ENCODE measurements around the gene KIF1C.

The KIF1C gene

DNA sequence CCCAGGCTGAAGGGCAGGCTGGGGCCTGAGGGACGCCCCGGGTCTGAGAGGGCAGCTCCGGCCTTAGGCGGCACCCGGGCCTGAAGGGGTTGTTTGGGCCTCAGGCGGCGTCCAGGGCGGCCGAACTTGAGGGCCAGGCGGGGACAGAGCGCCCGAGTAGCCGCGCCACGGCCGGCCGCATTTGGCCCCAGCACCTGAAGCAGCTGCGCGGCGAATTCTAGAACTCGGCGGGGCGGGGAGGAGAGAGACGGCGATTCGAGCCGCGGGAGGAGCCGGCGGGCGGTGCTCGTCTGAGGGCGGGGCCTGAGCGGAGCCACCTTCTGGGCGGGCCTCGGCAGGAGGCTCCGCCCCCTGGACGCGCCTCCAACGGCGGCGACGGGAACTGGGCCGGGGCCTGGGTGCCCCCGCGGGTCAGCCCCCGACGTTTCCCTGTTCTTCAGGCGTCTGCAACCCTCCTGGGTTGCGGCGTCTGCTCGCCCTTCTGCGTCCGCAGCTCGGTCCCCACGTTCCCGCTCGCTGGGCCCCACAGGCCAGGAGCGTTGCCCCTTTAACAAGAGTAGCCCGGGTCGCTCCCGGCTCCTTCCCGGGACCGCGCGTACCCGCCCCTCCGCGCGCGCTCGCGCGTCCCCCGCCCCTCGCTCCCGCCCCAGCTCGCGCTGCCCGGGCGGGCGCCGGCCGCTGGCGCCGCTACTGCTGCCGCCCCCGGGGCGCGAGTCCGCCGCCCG is at the start of gene KIF1C, which contains the start of gene INCA1:
Gene KIF1C, plus strand, starts transcription at position 649 of the 725 bp plus-strand sequence. CDS start 2,297 bp downstream, outside the sequence.
Gene INCA1, minus strand, starts transcription at position 221 of the 725 bp plus-strand sequence. CDS start 3,085 bp downstream, outside the sequence.
- no peaks in the 10 kb centered on the region for H3K27me3 ChIP-seq (ENCODE audit: control insufficient read depth in 5 of 5, insufficient read depth in 4 of 5, low read length in 5 of 5)
- H3K36me3 ChIP-seq (ENCODE audit: control insufficient read depth in 5 of 5, insufficient read depth in 5 of 5, low read length in 5 of 5), result peaks cover 0 to 19% (median 15%) of the 10 kb centered on the region in 5 donors
- peaks cover 8 to 34% (median 33%) of the 10 kb centered on the region in 5 donors for H3K4me1 ChIP-seq (ENCODE audit: control insufficient read depth in 5 of 5, insufficient read depth in 5 of 5, low read length in 5 of 5)
- H3K27ac ChIP-seq (ENCODE audit: low read depth, low read length), result peak within 1 kb of the TSS; percentile 76
- peak within 1 kb of the TSS; percentile 79 to 96 (median 93) for H3K4me3 ChIP-seq (ENCODE audit: low read depth in 1 of 5, low read length in 5 of 5)
- no peaks in the 10 kb centered on the region for H3K9me3 ChIP-seq (ENCODE audit: control insufficient read depth in 5 of 5, low read length in 5 of 5)
- peak within 1 kb of the TSS; percentile 68 to 95 (median 92) for H3K9ac ChIP-seq (ENCODE audit: low read length in 5 of 5)

DNA sequence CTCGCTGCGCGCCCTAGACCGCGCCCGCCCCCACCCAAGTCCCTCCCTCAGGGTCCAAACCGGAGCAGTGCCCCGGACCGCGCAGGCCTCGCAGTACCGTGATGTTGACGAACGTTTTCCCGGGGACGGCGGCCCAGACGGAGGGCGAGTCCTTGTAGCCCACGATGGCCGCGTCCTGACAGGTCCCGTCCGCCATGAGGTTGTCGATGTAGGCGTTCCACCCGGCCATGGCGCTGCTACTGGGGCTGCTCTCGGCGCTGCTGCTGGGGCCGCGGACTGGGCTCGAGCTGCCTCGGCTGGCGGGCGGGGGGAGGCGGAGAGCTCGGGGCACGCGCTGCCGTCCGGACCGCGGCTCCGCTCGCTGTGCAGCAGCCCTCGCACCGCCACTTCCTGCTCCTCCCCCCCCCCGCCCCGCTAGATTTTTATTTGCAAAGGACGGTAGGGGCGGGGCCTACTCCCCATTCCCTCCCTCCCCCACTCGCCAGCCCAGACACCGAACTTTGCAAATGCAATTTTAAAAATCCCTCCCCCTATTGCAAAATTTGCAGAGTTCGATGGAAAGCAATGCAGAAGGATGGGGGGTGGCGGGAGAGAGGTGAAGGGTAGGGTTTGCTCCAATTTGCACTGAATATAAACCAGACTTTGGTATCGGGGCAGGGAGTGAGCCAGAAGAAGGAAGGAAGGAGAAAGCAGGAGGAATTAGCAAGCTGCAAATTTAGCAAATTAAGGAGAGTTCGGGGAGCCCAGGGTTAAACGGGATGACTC is 49.4 kb upstream of the KIF1C start, which contains the start of gene PFN1:
Gene PFN1, minus strand, starts transcription at position 365 of the 765 bp plus-strand sequence. Its CDS starts 136 bp downstream, at position 229.
- Histone ChIP-seq H3K36me3 (ENCODE audit: control insufficient read depth in 5 of 5, insufficient read depth in 5 of 5, low read length in 5 of 5) (peaks cover 0 to 33% (median 29%) of the 10 kb centered on the region in 5 donors), H3K4me1 (ENCODE audit: control insufficient read depth in 5 of 5, insufficient read depth in 5 of 5, low read length in 5 of 5) (peaks cover 3 to 53% (median 47%) of the 10 kb centered on the region in 5 donors), H3K4me3 (ENCODE audit: low read depth in 1 of 5, low read length in 5 of 5) (peak within 1 kb of the TSS; percentile 79 to 99 (median 89)), H3K9me3 (ENCODE audit: control insufficient read depth in 5 of 5, low read length in 5 of 5) (no peaks in the 10 kb centered on the region), H3K9ac (ENCODE audit: low read length in 5 of 5) (peak within 1 kb of the TSS; percentile 16 to 98 (median 94)), H3K27me3 (ENCODE audit: control insufficient read depth in 5 of 5, insufficient read depth in 4 of 5, low read length in 5 of 5) (no peaks in the 10 kb centered on the region), H3K27ac (ENCODE audit: low read depth, low read length) (peak within 1 kb of the TSS; percentile 96)

DNA sequence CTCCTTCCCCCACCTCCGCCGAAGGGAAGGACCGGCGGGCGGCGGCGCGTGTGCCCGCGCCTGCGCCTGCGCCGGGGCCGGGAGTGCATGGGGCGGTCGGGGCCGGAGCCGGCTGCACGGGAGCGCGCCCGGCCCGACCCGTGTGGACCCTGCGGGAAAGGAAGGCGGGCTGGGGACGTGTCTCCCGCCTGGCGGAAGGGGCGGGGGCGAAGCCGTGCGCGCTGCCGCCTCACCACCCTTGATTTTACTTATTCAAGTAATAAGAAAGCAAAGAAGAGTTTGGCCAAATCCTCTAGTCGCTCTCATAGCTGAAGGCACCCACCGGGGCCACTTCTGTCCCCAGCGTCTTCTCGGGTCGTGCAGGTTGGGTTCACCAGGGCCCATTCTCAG is 48.8 kb upstream of the KIF1C start:
- H3K4me3 ChIP-seq (ENCODE audit: low read depth in 1 of 5, low read length in 5 of 5), result peak overlapping the region; percentile 79 to 99 (median 89)

DNA sequence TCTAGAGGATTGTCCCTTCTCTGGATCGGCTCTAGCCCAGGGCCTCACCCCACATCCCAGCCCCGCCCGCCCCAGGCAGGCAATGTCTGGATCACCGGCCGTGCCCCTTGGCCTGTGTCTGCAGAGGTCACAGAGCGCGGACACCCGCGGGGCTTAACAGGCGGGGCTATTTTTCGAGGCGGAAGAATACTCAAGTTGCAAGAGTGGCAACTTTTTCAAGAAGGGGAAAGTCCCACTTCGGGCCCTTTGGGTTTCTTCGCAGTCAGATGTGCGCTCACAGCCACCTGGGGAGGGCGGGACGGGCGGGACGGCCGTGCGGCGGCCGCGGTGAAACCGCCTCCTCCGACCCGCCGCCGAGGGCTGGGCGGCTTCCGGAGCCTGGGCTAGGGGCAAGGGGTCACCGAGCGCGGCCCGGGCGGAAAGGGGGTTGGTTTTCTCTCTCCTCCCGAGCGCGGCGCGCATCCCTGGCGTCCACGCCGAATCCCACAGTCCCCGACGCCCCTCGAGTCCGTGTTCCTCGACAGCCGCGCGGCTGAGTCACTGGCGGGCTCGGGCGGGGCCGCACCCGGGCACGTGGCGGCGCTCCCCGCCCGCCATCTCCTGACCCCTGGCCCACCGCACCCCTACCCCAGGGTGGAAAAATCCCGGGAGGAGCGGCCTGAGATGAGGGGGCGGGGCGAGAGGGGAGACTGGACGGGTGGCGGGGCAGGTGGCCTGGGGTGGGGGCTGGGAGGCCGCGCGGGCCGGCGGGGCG is 48.3 kb upstream of the KIF1C start:
- no peaks in the 10 kb centered on the region for H3K27me3 ChIP-seq (ENCODE audit: control insufficient read depth in 5 of 5, insufficient read depth in 4 of 5, low read length in 5 of 5)
- H3K4me3 ChIP-seq (ENCODE audit: low read depth in 1 of 5, low read length in 5 of 5), result peak overlapping the region; percentile 48 to 99 (median 89)
- H3K4me1 ChIP-seq (ENCODE audit: control insufficient read depth in 5 of 5, insufficient read depth in 5 of 5, low read length in 5 of 5), result peaks cover 5 to 60% (median 50%) of the 10 kb centered on the region in 5 donors
- H3K9ac ChIP-seq (ENCODE audit: low read length in 5 of 5), result peak overlapping the region in 4 of 5 donors; percentile 76 to 80 (median 78)
- H3K27ac ChIP-seq (ENCODE audit: low read depth, low read length), result peak overlapping the region; percentile 96
- peaks cover 0 to 22% (median 20%) of the 10 kb centered on the region in 5 donors for H3K36me3 ChIP-seq (ENCODE audit: control insufficient read depth in 5 of 5, insufficient read depth in 5 of 5, low read length in 5 of 5)
- H3K9me3 ChIP-seq (ENCODE audit: control insufficient read depth in 5 of 5, low read length in 5 of 5), result no peaks in the 10 kb centered on the region

More for the DNA sequence above, 48.8 kb upstream of the KIF1C start:
- Histone ChIP-seq H3K9ac (ENCODE audit: low read length in 5 of 5) (peak overlapping the region in 4 of 5 donors; percentile 76 to 80 (median 78)), H3K9me3 (ENCODE audit: control insufficient read depth in 5 of 5, low read length in 5 of 5) (no peaks in the 10 kb centered on the region), H3K36me3 (ENCODE audit: control insufficient read depth in 5 of 5, insufficient read depth in 5 of 5, low read length in 5 of 5) (peaks cover 0 to 27% (median 25%) of the 10 kb centered on the region in 5 donors), H3K4me1 (ENCODE audit: control insufficient read depth in 5 of 5, insufficient read depth in 5 of 5, low read length in 5 of 5) (peaks cover 3 to 58% (median 49%) of the 10 kb centered on the region in 5 donors), H3K27me3 (ENCODE audit: control insufficient read depth in 5 of 5, insufficient read depth in 4 of 5, low read length in 5 of 5) (no peaks in the 10 kb centered on the region), H3K27ac (ENCODE audit: low read depth, low read length) (peak overlapping the region; percentile 96)

DNA sequence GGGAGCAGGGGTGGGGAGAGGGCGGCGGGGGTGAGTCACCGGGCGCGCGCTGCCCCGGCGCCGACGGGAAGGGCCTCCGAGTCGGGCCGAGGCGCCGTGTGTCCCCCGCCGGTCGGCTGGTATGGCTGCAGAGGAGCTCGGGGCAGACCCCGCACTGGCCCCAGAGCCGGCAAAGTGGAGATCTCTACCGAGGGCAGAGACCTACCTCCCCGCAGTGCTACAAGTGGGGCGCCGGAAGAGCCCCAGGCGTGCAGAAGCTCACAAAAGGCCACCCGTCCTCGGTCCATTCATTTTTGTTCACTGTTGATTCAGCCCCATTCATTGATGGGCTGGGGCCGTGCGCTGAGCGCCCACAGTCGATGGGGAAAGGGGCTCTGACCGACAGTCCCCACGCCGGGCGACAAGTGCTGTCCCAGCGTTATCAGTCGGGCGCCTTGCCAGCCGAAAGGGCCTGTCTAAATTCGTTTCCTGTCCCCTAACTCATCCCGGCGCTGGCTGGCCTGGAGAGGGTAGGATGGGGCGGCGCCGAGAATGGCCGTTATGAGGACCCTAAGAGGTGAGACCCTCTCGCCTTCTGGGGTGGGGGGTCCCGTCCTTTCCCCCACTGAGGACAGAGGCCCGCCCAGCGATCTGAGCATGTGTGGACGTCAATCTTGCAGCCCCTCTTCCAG is 47.5 kb upstream of the KIF1C start:
- no peaks in the 10 kb centered on the region for H3K9me3 ChIP-seq (ENCODE audit: control insufficient read depth in 5 of 5, low read length in 5 of 5)
- peaks cover 0 to 15% (median 13%) of the 10 kb centered on the region in 5 donors for H3K36me3 ChIP-seq (ENCODE audit: control insufficient read depth in 5 of 5, insufficient read depth in 5 of 5, low read length in 5 of 5)
- peak overlapping the region; percentile 96 for H3K27ac ChIP-seq (ENCODE audit: low read depth, low read length)
- peak overlapping the region in 4 of 5 donors; percentile 75 to 82 (median 82) for H3K9ac ChIP-seq (ENCODE audit: low read length in 5 of 5)
- H3K27me3 ChIP-seq (ENCODE audit: control insufficient read depth in 5 of 5, insufficient read depth in 4 of 5, low read length in 5 of 5), result no peaks in the 10 kb centered on the region
- peak overlapping the region in 4 of 5 donors; percentile 30 to 58 (median 49) for H3K4me3 ChIP-seq (ENCODE audit: low read depth in 1 of 5, low read length in 5 of 5)
- H3K4me1 ChIP-seq (ENCODE audit: control insufficient read depth in 5 of 5, insufficient read depth in 5 of 5, low read length in 5 of 5), result peaks cover 5 to 52% (median 43%) of the 10 kb centered on the region in 5 donors

DNA sequence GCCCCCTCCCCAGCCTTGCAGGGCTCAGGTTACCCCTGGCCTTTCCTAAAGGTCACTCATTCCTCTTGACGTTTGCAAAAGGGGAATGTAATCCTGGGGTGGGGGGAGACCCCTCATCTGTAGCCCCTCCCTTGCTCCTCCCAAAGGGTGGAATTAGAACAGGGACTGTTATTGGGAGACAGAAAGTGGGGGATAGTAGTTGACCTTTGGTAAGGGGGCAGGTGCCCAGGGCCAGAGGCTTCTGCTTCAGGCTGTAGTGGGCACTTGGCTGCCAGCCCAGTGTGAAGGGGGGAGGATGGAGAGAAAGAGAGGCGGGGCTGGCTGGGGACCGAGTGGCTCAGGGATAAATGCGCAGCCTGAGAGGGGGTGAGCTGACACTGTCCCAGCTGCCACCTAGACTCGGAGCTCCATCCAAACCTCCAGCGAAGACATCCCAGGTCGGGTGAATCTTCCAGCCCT is 47.0 kb upstream of the KIF1C start, which contains the start of gene ENO3:
Gene ENO3, plus strand, starts transcription at position 374 of the 459 bp plus-strand sequence. CDS start 711 bp downstream, outside the sequence.
- Histone ChIP-seq H3K4me3 (ENCODE audit: low read depth in 1 of 5, low read length in 5 of 5) (peak within 1 kb of the TSS in 4 of 5 donors; percentile 30 to 58 (median 49)), H3K4me1 (ENCODE audit: control insufficient read depth in 5 of 5, insufficient read depth in 5 of 5, low read length in 5 of 5) (peaks cover 5 to 47% (median 37%) of the 10 kb centered on the region in 5 donors), H3K27ac (ENCODE audit: low read depth, low read length) (peak within 1 kb of the TSS; percentile 96), H3K9ac (ENCODE audit: low read length in 5 of 5) (peak within 1 kb of the TSS in 4 of 5 donors; percentile 75 to 82 (median 82)), H3K27me3 (ENCODE audit: control insufficient read depth in 5 of 5, insufficient read depth in 4 of 5, low read length in 5 of 5) (no peaks in the 10 kb centered on the region), H3K36me3 (ENCODE audit: control insufficient read depth in 5 of 5, insufficient read depth in 5 of 5, low read length in 5 of 5) (peaks cover 0 to 10% (median 7%) of the 10 kb centered on the region in 5 donors), H3K9me3 (ENCODE audit: control insufficient read depth in 5 of 5, low read length in 5 of 5) (no peaks in the 10 kb centered on the region)

DNA sequence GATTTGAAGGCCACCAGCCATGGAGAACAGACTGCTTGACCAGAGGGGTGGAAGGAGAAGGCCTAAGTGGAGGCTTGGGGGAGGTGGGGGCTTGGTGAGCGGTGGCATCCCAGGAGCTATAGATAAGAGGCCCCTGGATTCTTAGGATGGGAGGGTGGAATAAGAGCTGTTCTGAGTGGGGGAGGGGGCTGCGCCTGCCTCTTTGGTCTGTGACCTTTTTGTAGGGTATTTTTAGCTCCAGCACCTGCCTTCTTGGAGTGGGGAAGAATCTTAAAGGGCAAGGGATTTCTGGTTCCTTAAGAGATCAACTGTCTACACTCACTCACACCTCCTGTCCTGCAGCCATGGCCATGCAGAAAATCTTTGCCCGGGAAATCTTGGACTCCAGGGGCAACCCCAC is 46.3 kb upstream of the KIF1C start:
- Histone ChIP-seq H3K4me1 (ENCODE audit: control insufficient read depth in 5 of 5, insufficient read depth in 5 of 5, low read length in 5 of 5) (peaks cover 2 to 40% (median 30%) of the 10 kb centered on the region in 5 donors), H3K27ac (ENCODE audit: low read depth, low read length) (no peak overlapping the region), H3K27me3 (ENCODE audit: control insufficient read depth in 5 of 5, insufficient read depth in 4 of 5, low read length in 5 of 5) (no peaks in the 10 kb centered on the region), H3K36me3 (ENCODE audit: control insufficient read depth in 5 of 5, insufficient read depth in 5 of 5, low read length in 5 of 5) (peaks cover 0 to 4% (median 2%) of the 10 kb centered on the region in 5 donors), H3K4me3 (ENCODE audit: low read depth in 1 of 5, low read length in 5 of 5) (no peak overlapping the region), H3K9ac (ENCODE audit: low read length in 5 of 5) (no peak overlapping the region), H3K9me3 (ENCODE audit: control insufficient read depth in 5 of 5, low read length in 5 of 5) (no peaks in the 10 kb centered on the region)

DNA sequence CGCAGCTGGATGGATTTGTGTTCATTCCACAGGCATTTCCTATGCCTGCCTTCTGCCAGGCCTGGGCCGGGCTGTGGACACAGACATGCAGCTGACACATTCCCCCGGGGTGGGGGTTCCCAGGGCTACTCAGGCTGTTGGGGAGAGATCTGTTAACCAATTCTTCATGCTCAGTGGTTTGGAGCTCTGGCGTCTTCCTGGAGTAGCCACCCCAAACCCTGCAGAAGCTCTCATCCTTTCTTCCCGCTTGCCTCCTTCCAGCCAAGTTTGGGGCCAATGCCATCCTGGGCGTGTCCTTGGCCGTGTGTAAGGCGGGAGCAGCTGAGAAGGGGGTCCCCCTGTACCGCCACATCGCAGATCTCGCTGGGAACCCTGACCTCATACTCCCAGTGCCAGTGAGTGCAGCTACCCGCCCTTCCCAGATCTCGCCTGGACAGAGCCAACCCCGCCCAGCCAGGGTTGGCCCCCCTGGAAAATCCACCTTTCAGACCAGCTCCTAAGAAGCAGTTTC is 44.2 kb upstream of the KIF1C start:
- H3K36me3 ChIP-seq (ENCODE audit: control insufficient read depth in 5 of 5, insufficient read depth in 5 of 5, low read length in 5 of 5), result peaks cover 0 to 12% (median 5%) of the 10 kb centered on the region in 5 donors
- H3K27me3 ChIP-seq (ENCODE audit: control insufficient read depth in 5 of 5, insufficient read depth in 4 of 5, low read length in 5 of 5), result no peaks in the 10 kb centered on the region
- H3K4me3 ChIP-seq (ENCODE audit: low read depth in 1 of 5, low read length in 5 of 5), result no peak overlapping the region
- peak overlapping the region; percentile 63 for H3K27ac ChIP-seq (ENCODE audit: low read depth, low read length)
- H3K9ac ChIP-seq (ENCODE audit: low read length in 5 of 5), result peak overlapping the region in 1 of 5 donors; percentile 56
- peaks cover 2 to 31% (median 23%) of the 10 kb centered on the region in 5 donors for H3K4me1 ChIP-seq (ENCODE audit: control insufficient read depth in 5 of 5, insufficient read depth in 5 of 5, low read length in 5 of 5)
- H3K9me3 ChIP-seq (ENCODE audit: control insufficient read depth in 5 of 5, low read length in 5 of 5), result no peaks in the 10 kb centered on the region

All from subcutaneous abdominal adipose tissue (tissue), 5 donors.